Stimulated activated CD4-positive, alpha-beta T cell treated with anti-CD3 and anti-CD28 coated beads, Interleukin-1b, Interleukin-23, amount 100 ng/mL, for 4 hours (primary cell): ENCODE measurements around the gene IPMK.

Source experiments
- DNase-seq, 2 donors: peaks; one replicate each; pipeline ENCODE4 v3.0.0-alpha.2; 2020; ENCODE audit warnings: low read depth in 2 of 2

The IPMK gene

DNA sequence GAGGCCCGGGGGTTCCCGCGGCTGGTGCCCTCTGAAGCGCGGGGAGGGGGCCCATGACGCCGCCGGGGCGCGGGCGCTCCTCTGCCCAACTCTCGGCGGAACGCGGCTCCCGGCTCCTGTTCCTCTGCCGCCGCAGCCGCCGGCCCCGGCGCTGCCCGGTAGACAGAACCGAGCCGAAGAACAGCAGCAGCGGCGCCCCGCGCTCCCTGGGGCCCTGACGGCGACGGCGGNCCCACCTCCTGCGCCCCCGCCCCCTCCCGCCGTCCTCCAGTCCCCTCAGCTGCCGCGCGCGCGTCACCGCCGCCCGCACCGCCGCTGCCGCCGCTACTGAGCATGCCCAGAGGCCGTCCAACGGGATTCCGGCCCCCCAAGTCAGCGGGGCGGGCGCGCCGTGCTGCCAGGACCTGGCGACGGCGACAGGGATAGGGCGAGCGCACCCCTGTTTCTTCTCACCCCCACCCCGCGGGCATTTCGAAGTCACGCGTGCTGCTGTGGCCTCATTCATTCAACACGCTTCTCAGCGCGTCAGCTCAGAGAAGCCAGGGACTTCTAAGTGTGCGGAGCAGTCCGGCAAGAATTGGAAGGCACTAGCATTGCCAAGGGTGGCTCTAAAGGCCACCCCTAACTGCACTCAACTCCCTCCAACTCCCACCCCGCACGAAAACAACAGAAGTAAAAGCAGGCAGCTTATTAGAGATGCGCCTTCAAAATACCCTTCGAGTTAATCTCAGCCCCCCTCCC lies at the start of gene IPMK:
Gene IPMK, minus strand, starts transcription at position 182 of the 741 bp plus-strand sequence. CDS start 283 bp downstream, outside the sequence.
- DNase-seq, result peak; percentile 87 to 90

DNA sequence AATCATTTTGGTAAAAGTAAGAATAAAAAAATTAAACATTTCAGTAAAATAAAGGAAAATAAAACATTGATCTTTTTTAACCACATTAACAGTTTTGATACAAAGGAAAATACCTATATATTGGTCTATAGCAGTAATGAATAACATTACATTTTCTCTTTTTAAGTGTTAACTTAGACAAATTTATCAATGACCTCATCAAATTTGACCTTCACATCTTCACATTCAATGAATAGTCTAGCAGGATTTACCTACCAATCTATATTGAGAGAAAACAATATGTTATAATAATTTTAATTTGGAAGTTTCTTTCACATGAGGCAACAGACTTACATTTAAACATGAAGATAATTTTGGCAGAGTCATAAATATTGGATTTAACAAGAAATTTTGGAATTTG lies 49.2 kb upstream of the IPMK start:
- no peak for DNase-seq

GRCh38 chr10:58311026-58311425 lies 43.3 kb upstream of the IPMK start:
- no peak for DNase-seq

- DNase-seq, result no peak
These were observed 40.0 kb upstream of the IPMK start for GRCh38 chr10:58307676-58308075.

- no peak for DNase-seq
These were observed 38.1 kb upstream of the IPMK start for GRCh38 chr10:58305821-58306220.

- no peak for DNase-seq
These were observed 36.5 kb upstream of the IPMK start for GRCh38 chr10:58304099-58304633.

DNA sequence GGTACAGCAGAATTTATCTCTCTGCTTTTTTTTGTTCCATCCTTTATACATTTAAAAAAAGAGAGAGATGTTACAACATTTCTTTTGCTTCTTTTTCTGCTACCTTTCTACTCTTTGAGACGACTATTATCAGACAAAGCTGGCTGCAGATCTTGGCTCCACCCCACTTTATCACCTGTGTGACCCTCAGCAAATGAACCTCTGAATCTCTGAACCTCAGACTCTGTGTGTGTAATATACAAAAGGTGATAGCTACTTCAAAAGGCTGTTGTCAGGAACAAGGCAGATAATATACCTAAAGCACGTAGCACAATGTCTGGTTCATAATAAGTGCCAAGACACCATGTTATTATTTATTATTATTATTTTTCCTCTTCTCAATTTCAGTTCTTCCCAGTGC lies 34.6 kb upstream of the IPMK start:
- no peak for DNase-seq

GRCh38 chr10:58300676-58301075 lies 33.0 kb upstream of the IPMK start:
- DNase-seq, result no peak

DNA sequence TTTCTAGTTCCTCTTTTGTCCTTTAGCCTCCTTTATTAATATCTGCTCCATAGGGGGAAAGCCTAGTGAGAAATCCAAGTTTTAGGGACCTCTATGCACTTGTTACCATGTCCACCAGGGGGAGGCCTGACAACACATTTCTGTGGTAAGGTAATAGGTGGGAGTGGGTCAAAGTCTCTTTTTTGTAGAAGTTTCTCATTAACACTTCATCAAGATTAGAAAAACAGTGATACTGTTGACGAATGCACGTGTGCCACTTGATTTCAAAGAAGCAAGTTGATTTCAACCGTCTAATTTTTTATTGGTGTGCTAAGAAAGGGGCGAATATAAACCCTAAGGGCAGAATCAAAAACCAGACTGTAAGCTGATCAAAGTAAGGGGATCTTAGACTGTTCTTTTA lies 31.9 kb upstream of the IPMK start:
- DNase-seq, result peak; percentile 31 to 51

DNA sequence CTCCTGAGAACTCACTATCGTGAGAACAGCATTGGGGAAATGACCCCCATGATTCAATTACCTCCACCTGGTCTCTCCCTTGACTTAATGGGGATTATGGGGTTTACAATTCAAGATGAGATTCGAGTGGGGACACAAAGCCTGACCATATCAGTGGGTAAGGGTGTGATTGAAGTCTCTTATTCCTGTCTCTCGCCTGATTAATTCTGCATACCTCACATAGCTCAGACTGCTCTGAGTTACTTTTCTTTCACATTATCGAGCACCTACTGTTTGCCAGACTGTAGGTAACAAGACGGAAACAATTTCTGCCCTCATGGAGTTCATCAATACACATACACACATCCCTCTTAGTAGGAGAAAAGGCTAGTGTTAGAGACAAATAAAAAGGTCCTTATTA lies 26.3 kb upstream of the IPMK start:
- no peak for DNase-seq

DNA sequence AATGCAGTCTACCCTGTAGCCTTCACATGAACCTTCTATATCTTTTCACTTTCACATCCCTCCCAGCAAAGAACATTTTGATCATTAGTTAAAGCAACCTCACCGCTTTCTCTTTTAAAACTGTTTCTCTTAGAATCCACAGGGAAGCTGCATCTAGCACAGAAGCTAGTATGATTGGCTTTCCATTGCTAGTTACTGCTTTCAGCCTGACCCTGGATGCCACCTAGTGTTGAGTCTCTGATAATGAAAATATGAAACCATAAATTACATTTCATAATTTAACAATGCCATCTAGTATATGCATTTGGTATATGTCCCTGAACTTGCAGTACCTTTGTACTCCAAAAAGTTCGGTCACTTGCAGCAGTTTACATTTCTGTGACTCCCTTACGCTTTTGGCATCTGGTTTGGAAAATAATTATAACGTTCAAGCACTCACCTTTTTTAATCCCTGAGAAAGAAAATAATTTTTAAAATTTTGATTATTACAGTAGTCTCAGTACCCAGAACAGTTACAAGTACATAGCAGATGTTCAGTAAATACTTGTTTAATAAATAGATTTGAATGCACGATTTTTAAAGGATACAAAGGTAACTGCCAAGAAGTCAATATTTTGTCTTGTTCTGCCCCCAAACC lies 24.0 kb upstream of the IPMK start:
- peak in 1 of 2 donors; percentile 29 for DNase-seq

DNA sequence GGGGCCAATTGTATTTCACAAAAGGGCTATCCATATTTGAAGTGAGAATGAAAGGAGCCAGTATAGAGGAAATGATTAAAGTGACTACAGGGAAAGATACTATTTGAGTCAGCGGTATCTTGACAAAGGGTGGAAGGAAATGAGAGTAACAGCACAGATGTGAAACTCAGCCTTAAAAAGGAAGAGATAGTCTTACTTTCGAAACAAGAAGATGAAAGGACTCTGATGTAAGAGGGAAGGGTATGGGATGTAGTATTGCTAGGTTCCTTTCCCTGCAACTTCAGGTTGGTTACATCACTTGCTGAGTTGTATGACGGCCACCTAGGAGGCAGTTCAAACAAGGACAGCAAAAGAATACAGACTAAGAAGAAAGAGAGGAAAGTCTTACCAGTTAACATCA lies 14.9 kb upstream of the IPMK start:
- DNase-seq, result no peak

DNA sequence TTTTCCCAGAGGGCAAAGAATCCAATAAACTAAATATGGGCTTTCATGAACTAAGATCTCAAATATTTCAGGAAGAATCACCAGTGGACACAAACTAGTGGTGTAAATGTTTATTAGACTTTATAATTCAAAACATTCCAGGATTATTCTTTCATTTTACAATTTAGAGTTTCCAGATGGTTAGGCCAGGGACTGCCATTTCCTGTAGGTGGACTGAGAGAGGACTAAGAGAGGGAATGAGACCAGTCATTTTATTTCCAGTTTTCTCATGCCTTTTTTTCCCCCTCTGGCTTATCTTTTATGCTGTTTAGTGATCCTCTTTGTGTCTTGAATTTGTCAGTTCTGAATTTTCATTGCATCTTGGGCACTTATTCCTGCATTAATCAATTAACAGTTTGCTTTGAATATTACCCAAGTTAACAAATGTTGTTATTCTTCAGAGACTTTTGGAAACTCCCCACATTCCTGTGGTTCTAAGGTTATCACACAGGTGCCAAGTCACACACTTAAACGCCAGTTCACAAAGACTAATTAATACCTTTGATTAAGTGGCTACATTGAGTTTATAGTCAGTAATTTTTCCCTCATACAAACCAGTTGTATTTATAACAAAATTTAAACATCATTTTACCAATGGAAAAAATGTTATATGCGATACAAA lies 13.5 kb upstream of the IPMK start:
- no peak for DNase-seq

GRCh38 chr10:58280477-58280876 lies 12.8 kb upstream of the IPMK start:
- no peak for DNase-seq

- no peak for DNase-seq
These were observed 11.2 kb upstream of the IPMK start for GRCh38 chr10:58278962-58279307.

GRCh38 chr10:58278274-58278961 lies 10.7 kb upstream of the IPMK start:
- no peak for DNase-seq

DNA sequence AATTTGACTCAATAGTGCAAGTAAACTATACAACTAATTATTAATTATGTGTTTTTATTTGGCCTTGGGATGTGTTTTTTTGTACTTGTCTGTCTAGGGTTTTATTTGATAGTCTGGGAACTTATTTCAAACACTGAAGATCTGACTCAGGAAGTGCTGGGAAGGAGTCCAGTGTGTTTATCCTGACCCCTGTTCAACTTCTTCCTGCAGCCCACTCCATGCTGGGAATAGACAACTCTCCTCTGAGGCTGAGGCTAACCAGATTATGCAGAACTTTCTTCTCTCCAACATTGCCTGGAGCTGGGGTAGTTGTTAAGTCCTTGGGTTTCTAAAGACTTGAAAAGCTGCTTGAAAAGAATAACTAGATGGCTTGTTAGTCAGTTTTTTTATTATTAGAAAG lies 8.2 kb upstream of the IPMK start:
- DNase-seq, result no peak

GRCh38 chr10:58275261-58275660 lies 7.6 kb upstream of the IPMK start:
- DNase-seq, result no peak

DNA sequence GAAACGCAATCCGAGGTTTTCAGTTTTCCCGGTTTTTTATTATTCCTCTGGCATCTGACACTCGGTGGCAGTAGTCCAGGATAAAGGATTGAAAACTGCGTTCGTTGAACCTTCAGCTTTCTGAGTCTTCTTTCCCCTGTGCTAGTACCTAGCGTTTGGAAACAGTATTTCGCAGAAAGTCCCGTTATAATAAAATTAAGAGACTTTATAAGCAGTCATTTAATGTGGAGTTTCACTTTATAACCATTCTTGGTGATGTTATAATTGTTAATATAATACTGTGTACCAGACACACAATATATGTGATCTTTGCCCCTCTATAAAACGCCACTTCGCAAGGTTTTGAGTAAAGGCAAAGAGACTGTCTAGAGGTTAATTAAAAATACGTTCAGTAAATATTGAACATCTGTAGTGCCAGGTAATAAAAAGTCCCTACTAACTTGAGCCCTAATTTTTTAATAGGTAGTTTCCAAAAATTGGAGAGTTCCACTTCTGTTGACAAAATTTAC lies 2.1 kb upstream of the IPMK start:
- no peak for DNase-seq

- peak; percentile 87 to 89 for DNase-seq
These were observed 1.5 kb upstream of the IPMK start, which contains the start of gene CISD1 for GRCh38 chr10:58268946-58269781. Gene CISD1 (plus strand): TSS chr10:58269162. CDS start chr10:58269274, 112 bp downstream.

GRCh38 chr10:58268454-58268945 lies 806 bp upstream of the IPMK start:
- DNase-seq, result no peak
